Articular chondrocyte of knee joint (primary cell): Measurements from ENCODE around the gene IAPP. TPM values are rescaled to one million over a fixed set of nuclear protein-coding genes. Genes with fewer than 3 reads are reported as not detected.

Source experiments
- total RNA-seq: library from RNA; depleted of rRNA; stranded (reverse); fragments of >200 nt; gene quantifications from 2 replicates; pipeline ENCODE4 v1.2.3, GENCODE V29; 2012

The IAPP gene
- not detected in 2 replicates for total RNA-seq

DNA sequence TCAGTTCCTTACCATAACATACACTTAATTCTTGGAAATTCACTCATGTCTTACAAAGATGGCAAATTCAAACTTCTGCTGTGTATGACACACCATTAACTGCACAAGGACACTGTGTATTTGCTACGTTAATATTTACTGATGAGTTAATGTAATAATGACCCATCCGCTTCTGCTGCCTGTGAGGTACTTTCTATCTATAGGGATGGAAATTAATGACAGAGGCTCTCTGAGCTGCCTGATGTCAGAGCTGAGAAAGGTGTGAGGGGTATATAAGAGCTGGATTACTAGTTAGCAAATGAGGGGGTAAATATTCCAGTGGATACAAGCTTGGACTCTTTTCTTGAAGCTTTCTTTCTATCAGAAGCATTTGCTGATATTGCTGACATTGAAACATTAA lies at the start of gene IAPP:
TSS of gene IAPP (plus strand) at position 301 of the 400 bp plus-strand sequence. CDS start 450 bp downstream, outside the sequence.

DNA sequence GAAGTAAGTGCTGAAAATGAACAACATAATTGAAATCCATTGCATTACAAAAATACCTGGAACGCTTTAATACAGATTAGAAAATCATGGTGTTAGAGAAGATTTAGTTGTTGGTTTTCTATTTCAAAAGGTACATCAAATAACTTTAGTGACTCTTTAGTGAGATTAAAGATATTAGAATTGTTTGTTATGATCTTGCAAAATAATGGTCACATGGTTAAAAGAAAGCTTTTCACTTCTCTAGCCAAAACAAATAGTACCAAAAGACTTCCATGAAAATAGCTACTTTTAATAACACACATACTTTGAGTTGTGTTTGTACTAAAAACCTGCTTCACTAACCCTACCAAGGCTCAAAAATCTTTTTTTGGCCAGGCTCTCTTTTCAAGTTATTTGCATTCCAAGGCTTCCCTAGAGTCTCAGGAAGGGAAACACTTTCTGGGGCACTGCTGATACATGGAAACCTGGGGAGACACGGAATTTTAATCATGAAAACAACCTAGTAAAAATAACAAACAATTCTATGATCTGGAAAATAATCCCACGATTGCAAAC lies 37.9 kb upstream of the IAPP start, which contains the start of gene SLCO1A2:
TSS of gene SLCO1A2 (minus strand) at position 147 of the 555 bp plus-strand sequence. CDS start 270 bp downstream, outside the sequence.

Other genes with a start within 250 kb of the IAPP start
- not detected in 2 replicates for gene SLCO1B1, start 241.7 kb upstream of the IAPP start, total RNA-seq
- not detected in 2 replicates for gene SLCO1A2, start 38.0 kb upstream of the IAPP start, total RNA-seq
- gene PYROXD1, start 64.8 kb downstream of the IAPP start, total RNA-seq, result 17.2 and 21.6 TPM in 2 replicates
- 94.7 and 134 TPM in 2 replicates for gene RECQL, start 128.7 kb downstream of the IAPP start, total RNA-seq
- 100.0 and 100 TPM in 2 replicates for gene GOLT1B, start 128.9 kb downstream of the IAPP start, total RNA-seq
- 4.8 and 9.5 TPM in 2 replicates for gene SPX, start 153.4 kb downstream of the IAPP start, total RNA-seq
- gene GYS2, start 231.9 kb downstream of the IAPP start, total RNA-seq, result not detected in 2 replicates